Left lung (tissue), 10 donors: ENCODE measurements around the gene ARHGEF28. TPM values are rescaled to one million over a fixed set of nuclear protein-coding genes. Genes with fewer than 3 reads are reported as not detected.
A peak's percentile ranks its signal among the peaks of the same experiment; 100 is the strongest.

Experiments
- ATAC-seq: fragments of 200-7000 bp; cut with Tn5 transposase; one replicate; pipeline ENCODE4 v1.9.1; 2020; ENCODE audit warnings: moderate library complexity
- DNase-seq, 4 donors: peaks; one replicate each; pipeline ENCODE4 v3.0.0-alpha.2; 2013 to 2020
- H3K27ac ChIP-seq, 2 donors: fragments of 200-600 bp; sonication (generic) in 1 of 2; one replicate each; pipeline versions ENCODE4 v1.5.0 to v1.8.0; 2020 to 2021
- H3K27me3 ChIP-seq, 2 donors: fragments of 200-600 bp; sonication (generic) in 1 of 2; one replicate each; pipeline versions ENCODE4 v1.5.0 to v1.8.0; 2020 to 2021
- H3K36me3 ChIP-seq, 2 donors: fragments of 200-600 bp; sonication (generic) in 1 of 2; one replicate each; pipeline versions ENCODE4 v1.5.0 to v1.8.0; 2020 to 2021
- H3K4me1 ChIP-seq, 2 donors: fragments of 200-600 bp; one replicate each; pipeline ENCODE4 v1.8.0; 2021
- H3K4me3 ChIP-seq, 2 donors: fragments of 200-600 bp; sonication (generic) in 1 of 2; one replicate each; pipeline versions ENCODE4 v1.5.0 to v1.8.0; 2020 to 2021; ENCODE audit warnings: mild to moderate bottlenecking in 1 of 2
- H3K9me3 ChIP-seq, 2 donors: fragments of 200-600 bp; sonication (generic) in 1 of 2; one replicate each; pipeline versions ENCODE4 v1.5.0 to v1.8.0; 2020 to 2021
- intact Hi-C, 2 donors: fragments of 100-400 bp; cut with DNase I; formaldehyde crosslinking; loops; one replicate each; pipeline versions ENCODE4 v1.11.2 to v1.14.2; 2022
- polyA plus RNA-seq, 6 donors: library from polyadenylated mRNA; unstranded; fragments of 120-200 nt; gene quantifications; one replicate each; pipeline ENCODE4 v1.2.1, GENCODE V29; 2013; ENCODE audit not compliant: insufficient read length in 6 of 6
- total RNA-seq, 2 donors: library from RNA; stranded (reverse); fragmentation: NEBNext Ultra II Directional; extraction: Animal tissue kit (Norgen Biotek cat#: 25700); gene quantifications; one replicate each; pipeline ENCODE4 v1.2.1, GENCODE V29; 2021
- TF ChIP-seq, protein P1 (sequence below), 2 donors: fragments of 200-600 bp; sonication (generic) in 1 of 2; IDR thresholded peaks; one replicate each; pipeline versions ENCODE4 v1.5.0 to v1.8.0; 2021; ENCODE audit warnings: antibody characterized with exemption in 2 of 2
- donor health status: DM: no; HTN: yes; CAD: no.
- donor health status: DM: no; HTN: no; CAD: no.

The ARHGEF28 gene
- total and polyA plus RNA-seq, 8 donors, result 8.4 to 16.4 (median 10.3) TPM

GRCh38 chr5:73917433-73917832, 291.4 kb downstream of the ARHGEF28 start:
- DNase-seq, result no peak
- Histone ChIP-seq H3K9me3 (no peaks in the 10 kb centered on the region), H3K27ac (no peak overlapping the region), H3K27me3 (no peaks in the 10 kb centered on the region), H3K36me3 (no peaks in the 10 kb centered on the region), H3K4me1 (no peaks in the 10 kb centered on the region), H3K4me3 (no peak overlapping the region)
- TF ChIP-seq, protein P1, sequence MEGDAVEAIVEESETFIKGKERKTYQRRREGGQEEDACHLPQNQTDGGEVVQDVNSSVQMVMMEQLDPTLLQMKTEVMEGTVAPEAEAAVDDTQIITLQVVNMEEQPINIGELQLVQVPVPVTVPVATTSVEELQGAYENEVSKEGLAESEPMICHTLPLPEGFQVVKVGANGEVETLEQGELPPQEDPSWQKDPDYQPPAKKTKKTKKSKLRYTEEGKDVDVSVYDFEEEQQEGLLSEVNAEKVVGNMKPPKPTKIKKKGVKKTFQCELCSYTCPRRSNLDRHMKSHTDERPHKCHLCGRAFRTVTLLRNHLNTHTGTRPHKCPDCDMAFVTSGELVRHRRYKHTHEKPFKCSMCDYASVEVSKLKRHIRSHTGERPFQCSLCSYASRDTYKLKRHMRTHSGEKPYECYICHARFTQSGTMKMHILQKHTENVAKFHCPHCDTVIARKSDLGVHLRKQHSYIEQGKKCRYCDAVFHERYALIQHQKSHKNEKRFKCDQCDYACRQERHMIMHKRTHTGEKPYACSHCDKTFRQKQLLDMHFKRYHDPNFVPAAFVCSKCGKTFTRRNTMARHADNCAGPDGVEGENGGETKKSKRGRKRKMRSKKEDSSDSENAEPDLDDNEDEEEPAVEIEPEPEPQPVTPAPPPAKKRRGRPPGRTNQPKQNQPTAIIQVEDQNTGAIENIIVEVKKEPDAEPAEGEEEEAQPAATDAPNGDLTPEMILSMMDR (IDR thresholded peaks at IDR 0.05), result no peak
- intact Hi-C loops, result no loop called here
- peak; percentile 30 for ATAC-seq

DNA sequence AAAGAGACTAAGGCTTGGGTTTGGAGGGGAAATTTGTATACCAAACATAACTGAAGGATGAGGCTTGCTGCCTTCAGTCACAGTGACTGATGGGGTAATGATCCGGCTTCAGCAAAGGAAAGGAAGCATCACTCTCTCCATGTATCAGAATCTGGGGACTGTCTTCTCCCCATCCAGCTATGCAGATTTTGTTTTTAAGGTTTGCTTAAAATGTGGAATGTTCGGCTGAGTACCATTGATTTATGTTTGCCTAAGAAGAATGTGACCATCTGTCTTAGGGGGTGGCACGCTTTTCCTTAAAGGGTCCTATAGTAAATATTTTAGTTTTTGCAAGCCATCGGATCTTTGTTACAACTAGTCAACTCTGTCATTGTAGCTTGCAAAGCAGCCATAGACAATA, 291.9 kb downstream of the ARHGEF28 start:
- DNase-seq (no peak), ATAC-seq (no peak)
- intact Hi-C loops, result no loop called here
- TF ChIP-seq, protein P1 (IDR thresholded peaks at IDR 0.05), result no peak
- Histone ChIP-seq H3K27me3 (no peaks in the 10 kb centered on the region), H3K27ac (peak overlapping the region in 1 of 2 donors; percentile 47), H3K9me3 (no peaks in the 10 kb centered on the region), H3K36me3 (no peaks in the 10 kb centered on the region), H3K4me1 (no peaks in the 10 kb centered on the region), H3K4me3 (no peak overlapping the region)

DNA sequence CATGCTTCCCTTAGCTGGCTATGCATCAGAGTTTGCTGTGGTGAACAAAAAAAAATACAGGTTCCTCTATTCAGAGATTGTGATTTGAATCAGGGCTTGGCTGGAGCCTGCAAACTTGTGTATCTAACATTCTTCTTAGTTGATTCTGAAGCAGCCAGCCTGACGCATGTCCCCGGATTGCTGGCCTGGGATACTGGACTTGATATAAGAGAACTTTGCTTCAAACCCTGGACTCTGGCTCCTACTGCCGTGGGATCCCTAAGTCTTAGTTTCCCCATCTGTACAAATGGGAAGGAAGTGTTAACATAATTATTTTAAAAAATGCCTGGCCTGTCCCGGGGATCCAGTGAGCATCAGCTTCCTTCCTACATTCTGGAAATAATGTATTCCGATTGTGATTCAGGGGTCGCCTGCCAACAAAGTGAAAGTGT, 292.8 kb downstream of the ARHGEF28 start:
- Histone ChIP-seq H3K4me3 (no peak overlapping the region), H3K27ac (peak overlapping the region in 1 of 2 donors; percentile 47)
- ATAC-seq, result no peak

GRCh38 chr5:73921741-73922140, 295.7 kb downstream of the ARHGEF28 start:
- Histone ChIP-seq H3K27me3 (no peaks in the 10 kb centered on the region), H3K4me3 (no peak overlapping the region), H3K4me1 (no peaks in the 10 kb centered on the region), H3K36me3 (no peaks in the 10 kb centered on the region), H3K27ac (no peak overlapping the region), H3K9me3 (no peaks in the 10 kb centered on the region)
- DNase-seq (no peak), ATAC-seq (no peak)
- TF ChIP-seq, protein P1 (IDR thresholded peaks at IDR 0.05), result no peak
- intact Hi-C loops, result no loop called here

More for the DNA sequence above, 292.8 kb downstream of the ARHGEF28 start:
- Histone ChIP-seq H3K36me3 (no peaks in the 10 kb centered on the region), H3K4me1 (no peaks in the 10 kb centered on the region), H3K27me3 (no peaks in the 10 kb centered on the region), H3K9me3 (no peaks in the 10 kb centered on the region)
- TF ChIP-seq, protein P1 (IDR thresholded peaks at IDR 0.05), result no peak
- no peak for DNase-seq
- intact Hi-C loops, result no loop called here

GRCh38 chr5:73922224-73922623, 296.2 kb downstream of the ARHGEF28 start:
- ATAC-seq (no peak), DNase-seq (no peak)
- TF ChIP-seq, protein P1 (IDR thresholded peaks at IDR 0.05), result no peak
- intact Hi-C loops, result no loop called here
- H3K4me1 ChIP-seq, result no peaks in the 10 kb centered on the region
- no peaks in the 10 kb centered on the region for H3K27me3 ChIP-seq
- H3K4me3 ChIP-seq, result no peak overlapping the region
- no peak overlapping the region for H3K27ac ChIP-seq
- no peaks in the 10 kb centered on the region for H3K9me3 ChIP-seq
- H3K36me3 ChIP-seq, result no peaks in the 10 kb centered on the region
